Neutrophil (primary cell): ENCODE measurements around the gene BCL7A.

Experiments
- H3K27ac ChIP-seq: fragments of 200-600 bp; sonication (generic); 2 replicates; pipeline ENCODE4 v1.5.1; 2016; ENCODE audit warnings: mild to moderate bottlenecking, moderate library complexity
- H3K27me3 ChIP-seq: fragments of 200-600 bp; sonication (generic); 2 replicates; pipeline ENCODE4 v1.6.0; 2016; ENCODE audit warnings: mild to moderate bottlenecking
- H3K36me3 ChIP-seq: fragments of 200-600 bp; sonication (generic); 2 replicates; pipeline ENCODE4 v1.5.1; 2017
- H3K4me1 ChIP-seq, 2 experiments: fragments of 200-600 bp in 1 of 2; sonication (generic) in 1 of 2; 1 replicate in 1 of 2; 2 replicates in 1 of 2; pipeline versions ENCODE4 v1.5.1 to v1.6.1; 2013 to 2016; ENCODE audit warnings: low read depth in 1 of 2, low read length in 1 of 2, mild to moderate bottlenecking in 1 of 2, moderate library complexity in 1 of 2; ENCODE audit not compliant: control insufficient read depth in 1 of 2, insufficient read depth in 1 of 2
- H3K4me3 ChIP-seq, 2 experiments: fragments of 200-600 bp in 1 of 2; sonication (generic) in 1 of 2; 1 replicate in 1 of 2; 2 replicates in 1 of 2; pipeline ENCODE4 v1.5.1; 2013 to 2016; ENCODE audit warnings: low read depth in 1 of 2, low read length in 1 of 2, mild to moderate bottlenecking in 1 of 2, moderate library complexity in 1 of 2
- H3K9me3 ChIP-seq: fragments of 200-600 bp; sonication (generic); 2 replicates; pipeline ENCODE4 v1.5.1; 2016
- TF ChIP-seq, protein P1 (sequence below): fragments of 200-600 bp; sonication (generic); IDR thresholded peaks from 2 replicates; pipeline ENCODE4 v1.5.1; 2016; ENCODE audit warnings: antibody characterized with exemption

Gene BCL7A

DNA sequence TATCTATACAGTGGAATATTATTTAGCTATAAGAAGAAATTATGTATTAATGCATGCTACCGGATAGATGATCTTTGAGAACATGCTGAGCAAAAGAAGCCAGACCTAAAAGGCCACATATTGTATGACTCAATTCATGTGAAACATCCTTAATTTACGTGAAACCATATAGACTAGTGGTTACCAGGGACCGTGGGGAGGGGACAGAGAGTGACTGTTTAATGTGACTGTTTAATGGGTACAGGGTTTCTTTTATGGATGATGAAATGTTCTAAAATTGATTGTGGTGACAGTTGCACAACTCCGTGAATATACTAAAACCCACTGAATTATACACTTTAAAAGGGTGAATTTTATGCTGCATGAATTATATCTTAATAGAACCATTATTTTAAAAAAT is 8.5 kb upstream of the BCL7A start:
- H3K4me1 ChIP-seq: no peaks in the 10 kb centered on the region
- TF ChIP-seq, protein P1, sequence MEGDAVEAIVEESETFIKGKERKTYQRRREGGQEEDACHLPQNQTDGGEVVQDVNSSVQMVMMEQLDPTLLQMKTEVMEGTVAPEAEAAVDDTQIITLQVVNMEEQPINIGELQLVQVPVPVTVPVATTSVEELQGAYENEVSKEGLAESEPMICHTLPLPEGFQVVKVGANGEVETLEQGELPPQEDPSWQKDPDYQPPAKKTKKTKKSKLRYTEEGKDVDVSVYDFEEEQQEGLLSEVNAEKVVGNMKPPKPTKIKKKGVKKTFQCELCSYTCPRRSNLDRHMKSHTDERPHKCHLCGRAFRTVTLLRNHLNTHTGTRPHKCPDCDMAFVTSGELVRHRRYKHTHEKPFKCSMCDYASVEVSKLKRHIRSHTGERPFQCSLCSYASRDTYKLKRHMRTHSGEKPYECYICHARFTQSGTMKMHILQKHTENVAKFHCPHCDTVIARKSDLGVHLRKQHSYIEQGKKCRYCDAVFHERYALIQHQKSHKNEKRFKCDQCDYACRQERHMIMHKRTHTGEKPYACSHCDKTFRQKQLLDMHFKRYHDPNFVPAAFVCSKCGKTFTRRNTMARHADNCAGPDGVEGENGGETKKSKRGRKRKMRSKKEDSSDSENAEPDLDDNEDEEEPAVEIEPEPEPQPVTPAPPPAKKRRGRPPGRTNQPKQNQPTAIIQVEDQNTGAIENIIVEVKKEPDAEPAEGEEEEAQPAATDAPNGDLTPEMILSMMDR: no peak
- no peak overlapping the region for H3K4me3 ChIP-seq
- H3K27me3 ChIP-seq: no peaks in the 10 kb centered on the region
- H3K9me3 ChIP-seq: peaks cover 2% of the 10 kb centered on the region
- H3K27ac ChIP-seq: no peak overlapping the region
- no peaks in the 10 kb centered on the region for H3K36me3 ChIP-seq

DNA sequence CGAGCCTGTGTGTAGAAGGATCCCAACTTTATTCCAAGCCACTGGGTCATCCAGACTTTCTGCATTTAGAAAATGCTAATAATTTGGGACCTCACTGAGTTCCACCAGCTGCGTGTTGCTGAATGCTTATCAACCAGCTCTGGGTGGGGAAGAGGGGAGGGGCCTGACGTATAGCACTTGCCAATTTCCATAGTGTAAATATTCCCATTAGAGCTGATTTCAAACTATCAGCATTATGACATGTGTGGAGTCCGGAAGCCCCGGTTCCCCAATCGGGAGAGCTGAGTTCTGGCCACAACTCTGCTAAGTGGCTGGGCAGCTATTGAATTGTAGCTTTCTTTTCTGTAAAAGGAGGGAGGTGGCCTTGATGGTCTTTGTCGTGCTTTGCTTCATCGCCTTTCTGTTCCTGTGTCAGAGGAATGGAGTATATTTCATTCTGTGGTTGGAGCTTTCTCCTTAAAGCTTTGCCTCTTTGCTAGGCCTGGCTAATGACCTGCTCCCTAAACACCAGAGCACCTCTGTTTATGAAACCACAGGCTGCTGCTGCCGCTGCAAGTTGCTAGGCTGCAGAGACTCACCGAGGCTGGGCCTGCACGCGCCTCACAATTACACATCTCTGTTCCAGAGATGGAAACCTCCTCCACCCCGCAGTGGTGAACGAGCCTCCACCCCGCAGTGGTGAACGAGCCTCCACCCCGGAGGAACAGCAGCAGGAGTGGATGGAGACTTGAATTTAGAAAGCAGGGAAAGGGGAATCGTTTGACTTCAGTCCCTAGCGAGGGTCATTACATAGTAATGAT is 7.7 kb upstream of the BCL7A start:
- Histone ChIP-seq H3K4me1 (no peaks in the 10 kb centered on the region), H3K36me3 (no peaks in the 10 kb centered on the region), H3K27ac (no peak overlapping the region), H3K9me3 (peaks cover 2% of the 10 kb centered on the region), H3K4me3 (no peak overlapping the region), H3K27me3 (peaks cover under 1% of the 10 kb centered on the region)
- TF ChIP-seq, protein P1: no peak

DNA sequence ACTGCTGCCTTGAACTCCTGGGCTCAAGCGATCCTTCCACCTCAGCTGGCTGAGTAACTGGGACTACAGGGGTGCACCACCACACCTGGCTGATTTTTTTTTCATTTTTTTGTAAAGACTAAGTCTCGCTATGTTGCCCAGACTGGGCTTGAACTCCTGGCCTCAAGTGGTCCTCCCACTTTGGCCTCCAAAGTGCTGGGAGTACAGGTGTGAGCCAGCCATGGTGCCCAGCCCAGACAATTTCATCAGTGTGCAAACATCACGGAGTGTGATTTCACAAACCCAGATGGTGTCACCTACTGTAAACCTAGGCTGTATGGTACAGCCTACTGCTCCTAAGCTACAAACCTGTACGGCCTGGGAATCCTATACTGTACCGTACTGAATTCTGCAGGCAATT is 6.9 kb upstream of the BCL7A start:
- Histone ChIP-seq H3K27me3 (peaks cover 8% of the 10 kb centered on the region), H3K4me3 (no peak overlapping the region), H3K36me3 (no peaks in the 10 kb centered on the region), H3K4me1 (no peaks in the 10 kb centered on the region), H3K9me3 (peaks cover 2% of the 10 kb centered on the region), H3K27ac (no peak overlapping the region)
- TF ChIP-seq, protein P1: no peak

DNA sequence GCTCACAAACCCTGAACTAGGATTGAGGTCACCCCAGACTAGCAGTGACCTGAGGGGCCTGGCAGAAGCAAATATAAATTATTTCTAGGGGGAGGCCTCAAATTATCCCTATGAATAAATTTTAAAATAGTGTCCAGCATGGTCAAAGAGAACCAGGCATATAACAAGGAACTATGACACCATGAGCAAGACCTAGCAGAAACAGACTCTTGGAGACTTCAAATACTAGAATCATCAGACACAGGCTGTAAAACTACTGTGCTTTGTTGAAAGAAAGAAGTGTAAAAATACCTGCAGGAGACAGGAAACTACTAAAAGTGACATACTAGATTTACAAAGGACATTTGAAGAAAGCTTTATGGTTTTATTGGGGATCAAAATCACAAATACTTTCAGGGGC is 3.2 kb upstream of the BCL7A start:
- H3K4me1 ChIP-seq: peaks cover 13 to 14% of the 10 kb centered on the region in 2 experiments
- H3K4me3 ChIP-seq: no peak overlapping the region
- H3K36me3 ChIP-seq: no peaks in the 10 kb centered on the region
- TF ChIP-seq, protein P1: no peak
- H3K9me3 ChIP-seq: peaks cover 2% of the 10 kb centered on the region
- no peak overlapping the region for H3K27ac ChIP-seq
- peaks cover 43% of the 10 kb centered on the region for H3K27me3 ChIP-seq

DNA sequence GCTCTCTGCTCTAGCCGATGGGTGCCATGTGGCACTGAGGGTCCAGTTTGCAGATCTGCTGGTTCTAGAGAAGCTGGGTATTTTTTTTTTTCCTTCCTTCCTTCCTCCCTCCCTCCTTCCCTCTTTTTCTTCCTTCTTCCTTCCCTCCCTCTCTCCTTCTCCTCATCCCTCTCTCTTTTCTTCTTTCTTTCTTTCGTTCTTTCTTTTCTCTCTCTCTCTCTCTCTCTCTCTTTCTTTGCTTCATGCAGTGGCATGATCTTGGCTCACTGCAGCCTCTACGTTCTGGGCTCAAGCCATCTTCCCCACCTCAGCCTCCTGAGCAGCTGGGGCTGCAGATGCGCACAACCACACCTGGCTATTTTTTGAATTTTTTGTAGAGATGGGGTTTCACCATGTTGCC is 2.7 kb upstream of the BCL7A start:
- Histone ChIP-seq H3K4me1 (peaks cover 15 to 16% of the 10 kb centered on the region in 2 experiments), H3K27me3 (peaks cover 48% of the 10 kb centered on the region), H3K9me3 (peaks cover 2% of the 10 kb centered on the region), H3K4me3 (no peak overlapping the region), H3K36me3 (no peaks in the 10 kb centered on the region), H3K27ac (no peak overlapping the region)
- TF ChIP-seq, protein P1: no peak
